HFFc6 (cell line): ENCODE results near the gene KPTN. TPM values are rescaled to one million over a fixed set of nuclear protein-coding genes. Genes with fewer than 3 reads are reported as not detected.

Source experiments
- DNase-seq: peaks from one replicate; pipeline ENCODE4 v3.0.0-alpha.2; 2018
- H3K27ac Mint-ChIP-seq: 2 replicates; pipeline ENCODE4 v1.8.0; 2020; ENCODE audit warnings: mild to moderate bottlenecking, mixed read lengths
- H3K27me3 Mint-ChIP-seq: 2 replicates; pipeline ENCODE4 v1.8.0; 2021; ENCODE audit warnings: mild to moderate bottlenecking, moderate library complexity, mixed read lengths; ENCODE audit not compliant: insufficient read depth
- H3K36me3 Mint-ChIP-seq: 2 replicates; pipeline ENCODE4 v1.8.0; 2021; ENCODE audit warnings: low read depth, mixed read lengths
- H3K4me1 Mint-ChIP-seq: 2 replicates; pipeline ENCODE4 v1.8.0; 2020; ENCODE audit warnings: low read depth, mixed read lengths
- H3K4me3 Mint-ChIP-seq: 2 replicates; pipeline ENCODE4 v1.8.0; 2020; ENCODE audit warnings: mild to moderate bottlenecking, moderate library complexity, mixed read lengths
- H3K9me3 Mint-ChIP-seq: 2 replicates; pipeline ENCODE4 v1.8.0; 2020; ENCODE audit warnings: mild to moderate bottlenecking, mixed read lengths
- CTCF ChIP-seq: fragments of 200-600 bp; sonication (generic); IDR thresholded peaks from 2 replicates; pipeline ENCODE4 v1.5.0; 2021; ENCODE audit warnings: antibody characterized with exemption, mild to moderate bottlenecking
- total RNA-seq, 6 experiments: library from RNA; stranded (reverse); fragmentation: NEBNext Ultra II Directional; extraction: Animal tissue kit (Norgen Biotek cat#: 25700); gene quantifications; 2 replicates in 1 of 6; 3 replicates in 5 of 6; pipeline ENCODE4 v1.2.3, GENCODE V29; 2021

Gene KPTN
- total RNA-seq, 6 experiments from 2014 or later, result 11.1 to 13.6 (median 12.4) TPM

GRCh38 chr19:47523473-47523872 is 39.5 kb upstream of the KPTN start:
- TF ChIP-seq CTCF, result no peak
- Mint-ChIP-seq H3K9me3 (no peaks in the 10 kb centered on the region), H3K27me3 (peaks cover 16% of the 10 kb centered on the region), H3K4me3 (no peak overlapping the region), H3K36me3 (no peaks in the 10 kb centered on the region), H3K27ac (no peak overlapping the region), H3K4me1 (peaks cover 7% of the 10 kb centered on the region; the same call in 1 of the 2 replicates)
- DNase-seq, result no peak

- Mint-ChIP-seq H3K4me3 (no peak overlapping the region), H3K4me1 (peaks cover 7% of the 10 kb centered on the region; the same call in 1 of the 2 replicates), H3K36me3 (no peaks in the 10 kb centered on the region), H3K27me3 (peaks cover 15% of the 10 kb centered on the region), H3K9me3 (no peaks in the 10 kb centered on the region), H3K27ac (no peak overlapping the region)
- no peak for DNase-seq
- TF ChIP-seq CTCF, result no peak
Observed at GRCh38 chr19:47521473-47522180, 37.6 kb upstream of the KPTN start.

GRCh38 chr19:47520839-47521238 is 36.8 kb upstream of the KPTN start:
- Mint-ChIP-seq H3K27me3 (peaks cover 15% of the 10 kb centered on the region), H3K4me3 (no peak overlapping the region), H3K4me1 (peaks cover 14% of the 10 kb centered on the region; the same call in 1 of the 2 replicates), H3K36me3 (no peaks in the 10 kb centered on the region), H3K27ac (no peak overlapping the region), H3K9me3 (no peaks in the 10 kb centered on the region)
- TF ChIP-seq CTCF, result no peak
- DNase-seq, result no peak

GRCh38 chr19:47520343-47520806 is 36.4 kb upstream of the KPTN start:
- Mint-ChIP-seq H3K27me3 (peaks cover 19% of the 10 kb centered on the region), H3K9me3 (no peaks in the 10 kb centered on the region), H3K36me3 (no peaks in the 10 kb centered on the region), H3K4me1 (peaks cover 18% of the 10 kb centered on the region; the same call in 1 of the 2 replicates), H3K4me3 (no peak overlapping the region), H3K27ac (no peak overlapping the region)
- no peak for TF ChIP-seq CTCF
- DNase-seq, result no peak

- no peak overlapping the region for H3K4me3 Mint-ChIP-seq
- H3K4me1 Mint-ChIP-seq, result peaks cover 22% of the 10 kb centered on the region
- no peaks in the 10 kb centered on the region for H3K9me3 Mint-ChIP-seq
- peaks cover 9% of the 10 kb centered on the region for H3K36me3 Mint-ChIP-seq
- H3K27me3 Mint-ChIP-seq, result peaks cover 25% of the 10 kb centered on the region
- DNase-seq, result no peak
- H3K27ac Mint-ChIP-seq, result no peak overlapping the region
- TF ChIP-seq CTCF, result no peak
Observed at GRCh38 chr19:47518854-47519253, 34.8 kb upstream of the KPTN start.
